GM12878 (cell line): Measurements from ENCODE around the gene GOLT1B. TPM values are rescaled to one million over a fixed set of nuclear protein-coding genes. Genes with fewer than 3 reads are reported as not detected.
"Not testable (repeated sequence)": the region's sequence is repeated elsewhere in the genome, so short reads cannot be mapped to it uniquely, and the experiment has no call there.

Source experiments
- ATAC-seq: fragments of 200-7000 bp; cut with Tn5 transposase; 3 replicates; pipeline ENCODE4 v1.9.1; 2020; ENCODE audit warnings: mild to moderate bottlenecking, moderate library complexity
- BruUV-seq: library from RNA; stranded (reverse); fragments of 400-500 nt; replicated peaks from 2 replicates; lab custom pipeline; 2021; lab: Mats Ljungman, UMichigan
- CTCF ChIA-PET: fragments of 300-600 bp; sonication (Branson Sonifier 250); formaldehyde crosslinking; extraction: SDS; loops from one replicate; lab custom pipeline; 2021; ENCODE audit warnings: inconsistent platforms; lab: Yijun Ruan, JAX
- POLR2A ChIA-PET: fragments of 350-600 bp; formaldehyde crosslinking; extraction: SDS; loops from one replicate; lab custom pipeline; 2021; ENCODE audit warnings: inconsistent platforms; lab: Charles Lee
- RAD21 ChIA-PET: fragments of 300-600 bp; sonication (Branson Sonifier 250); formaldehyde crosslinking; loops from one replicate; lab custom pipeline; 2023; ENCODE audit warnings: antibody characterized with exemption; ENCODE audit not compliant: unreplicated experiment; lab: Charles Lee
- SMC1A ChIA-PET: fragments of 300-600 bp; sonication (Branson Sonifier 250); formaldehyde crosslinking; loops from one replicate; lab custom pipeline; 2023; ENCODE audit not compliant: unreplicated experiment, uncharacterized antibody; lab: Charles Lee
- DNase-seq: peaks from one replicate; pipeline ENCODE4 v3.0.0-alpha.2; 2011; ENCODE audit warnings: low read depth, low spot score
- FAIRE-seq: peaks from 3 replicates; lab custom pipeline; 2011; peaks lifted over from hg19 to GRCh38; lab: Jason Lieb, UNC
- H2AFZ ChIP-seq: 2 replicates; pipeline ENCODE4 v1.6.0; 2011; ENCODE audit warnings: low read depth, low read length, control low read depth; ENCODE audit not compliant: control insufficient read depth
- H3K27ac ChIP-seq: 2 replicates; pipeline ENCODE4 v1.5.1; 2011; ENCODE audit warnings: control low read depth; ENCODE audit not compliant: control insufficient read depth, insufficient read depth
- H3K27me3 ChIP-seq, 2 experiments: replicated peaks in 1 of 2; 2 replicates each; pipeline versions ENCODE4 v1.6.0 to v1.6.1; 2011; ENCODE audit warnings: low read length in 1 of 2; ENCODE audit not compliant: control insufficient read depth in 2 of 2, insufficient read depth in 2 of 2
- H3K36me3 ChIP-seq, 2 experiments: 2 replicates each; pipeline ENCODE4 v1.5.1; 2011; ENCODE audit warnings: low read length in 1 of 2; ENCODE audit not compliant: control insufficient read depth in 2 of 2, insufficient read depth in 2 of 2
- H3K4me1 ChIP-seq: 2 replicates; pipeline ENCODE4 v1.6.1; 2011; ENCODE audit warnings: mild to moderate bottlenecking, low read length, moderate library complexity, mixed read lengths; ENCODE audit not compliant: control insufficient read depth, insufficient read depth
- H3K4me2 ChIP-seq: 2 replicates; pipeline ENCODE4 v1.6.0; 2011; ENCODE audit warnings: control low read depth; ENCODE audit not compliant: control insufficient read depth, insufficient read depth
- H3K4me3 ChIP-seq: fragments of 200-600 bp; sonication (generic); 2 replicates; pipeline ENCODE4 v1.5.1; 2016
- H3K79me2 ChIP-seq: 2 replicates; pipeline ENCODE4 v1.6.0; 2011; ENCODE audit warnings: low read length; ENCODE audit not compliant: control insufficient read depth, insufficient read depth
- H3K9ac ChIP-seq: 2 replicates; pipeline ENCODE4 v1.8.0; 2011; ENCODE audit warnings: low read length, control low read depth, mixed read lengths; ENCODE audit not compliant: control insufficient read depth, insufficient read depth
- H3K9me3 ChIP-seq: replicated peaks from 3 replicates; pipeline ENCODE4 v1.5.1; 2011; ENCODE audit warnings: mild to moderate bottlenecking, low read length; ENCODE audit not compliant: control insufficient read depth, insufficient read depth
- H4K20me1 ChIP-seq: 2 replicates; pipeline ENCODE4 v1.6.0; 2011; ENCODE audit not compliant: control insufficient read depth, insufficient read depth
- EZH2 ChIP-seq: IDR thresholded peaks from 2 replicates; pipeline ENCODE4 v1.6.1; 2012; ENCODE audit warnings: low read depth, mild to moderate bottlenecking, control low read depth, inconsistent platforms, low read length, borderline replicate concordance; ENCODE audit not compliant: control insufficient read depth
- MEF2A ChIP-seq: IDR thresholded peaks from 2 replicates; pipeline ENCODE4 v1.6.1; 2011; ENCODE audit warnings: low read depth, mild to moderate bottlenecking, low read length, moderate library complexity; ENCODE audit not compliant: insufficient read depth
- MLLT1 ChIP-seq: fragments of 450-650 bp; IDR thresholded peaks from 2 replicates; pipeline ENCODE4 v1.6.1; 2016; ENCODE audit warnings: mild to moderate bottlenecking
- NFYB ChIP-seq: IDR thresholded peaks from 2 replicates; pipeline ENCODE4 v1.6.1; 2011; ENCODE audit warnings: low read depth, mild to moderate bottlenecking, low read length, improper control_type of control experiment, moderate library complexity; ENCODE audit not compliant: insufficient read depth
- RBBP5 ChIP-seq: fragments of 200-600 bp; sonication (generic); conservative IDR thresholded peaks from 2 replicates; pipeline ENCODE4 v1.6.1; 2016
- ZBED1 ChIP-seq: IDR thresholded peaks from 2 replicates; pipeline ENCODE4 v1.6.1; 2016; ENCODE audit warnings: borderline replicate concordance
- ZBTB33 ChIP-seq: fragments of 450-650 bp; IDR thresholded peaks from 2 replicates; pipeline ENCODE4 v1.6.1; 2017; ENCODE audit warnings: mild to moderate bottlenecking
- ZBTB4 ChIP-seq: fragments of 450-650 bp; formaldehyde crosslinking; IDR thresholded peaks from 2 replicates; pipeline ENCODE4 v1.4.0; 2022; ENCODE audit warnings: mild to moderate bottlenecking, moderate library complexity
- WGBS: methylation state at CpG from one replicate; pipeline ENCODE4 v1.1.6; 2016; ENCODE audit warnings: low lambda C conversion rate; ENCODE audit not compliant: insufficient replicate concordance, insufficient coverage; ENCODE audit errors: missing lambda C conversion rate; 5-methylcytosine and 5-hydroxymethylcytosine counted together
- in situ Hi-C: fragments of 300-500 bp; cut with MboI; formaldehyde crosslinking; loops from 9 replicates; pipeline ENCODE4 v1.14.3; 2018; ENCODE audit warnings: mixed read lengths
- intact Hi-C: fragments of 100-400 bp; cut with micrococcal nuclease; formaldehyde crosslinking; loops from one replicate; pipeline ENCODE4 v1.14.2; 2022; ENCODE audit not compliant: unreplicated experiment
- polyA plus RNA-seq, 11 experiments: library from polyadenylated mRNA; depleted of rRNA in 4 of 11; unstranded in 6 of 11; stranded (reverse) in 5 of 11; fragments of >200 nt; fragmentation: Nextera tagmentation in 4 of 11; fragmentation: Illumina TruSeq in 1 of 11; extraction: Ambion mirVana in 4 of 11; extraction: Trizol in 1 of 11; gene quantifications; 1 replicate in 1 of 11; 2 replicates in 10 of 11; pipeline versions ENCODE4 v1.2.1 to v1.2.3, GENCODE V29; 2011 to 2016; ENCODE audit warnings: inconsistent platforms in 2 of 11, missing spikeins in 2 of 11, low read depth in 1 of 11
- total RNA-seq, 4 experiments: library from RNA; depleted of rRNA in 3 of 4; stranded (reverse); fragments of >200 nt in 3 of 4; fragmentation: Illumina TruSeq in 1 of 4; extraction: Trizol in 1 of 4; gene quantifications; 2 replicates each; pipeline versions ENCODE4 v1.2.1 to v1.2.3, GENCODE V29; 2013 to 2021

GOLT1B gene
- total and polyA plus RNA-seq, 10 of the 15 experiments (the other 5 are each of a cell fraction or from before 2014, with no cell fraction given): 18.3 to 77.4 (median 32.9) TPM

- no peaks in the 10 kb centered on the region for H3K79me2 ChIP-seq
- no peaks in the 10 kb centered on the region for H3K27me3 ChIP-seq
- H3K4me2 ChIP-seq: no peak overlapping the region
- no peaks in the 10 kb centered on the region for H4K20me1 ChIP-seq
- no peak for TF ChIP-seq ZBTB33
- no peak for TF ChIP-seq MLLT1
- no peak for TF ChIP-seq NFYB
- no peak for TF ChIP-seq RBBP5
- TF ChIP-seq EZH2: no peak
- no peak for TF ChIP-seq ZBED1
- TF ChIP-seq ZBTB4 (CRISPR knock-in tag): no peak
- no peak for TF ChIP-seq MEF2A
- no peaks in the 10 kb centered on the region for H3K4me1 ChIP-seq
- ATAC-seq: no peak
- RAD21 ChIA-PET: no interaction called here
- intact Hi-C loops (no loop called here), in situ Hi-C loops (no loop called here)
- no peak overlapping the region for H3K4me3 ChIP-seq
- SMC1A ChIA-PET: no interaction called here
- H2AFZ ChIP-seq: no peak overlapping the region
- 100% methylated on average over 2 of the region's 2 CpGs for WGBS
- POLR2A ChIA-PET: no interaction called here
- no peak for DNase-seq
- CTCF ChIA-PET: interaction anchor here (0.5 kb wide), 1 partner anchor 340 kb away, joined by 3 read pairs; no protein-coding TSS in a partner anchor
- H3K27ac ChIP-seq: no peak overlapping the region
- FAIRE-seq: no peak
- no peak overlapping the region for H3K9ac ChIP-seq
- H3K9me3 ChIP-seq: no peaks in the 10 kb centered on the region
- peaks cover 0 to 21% of the 10 kb centered on the region in 2 experiments; a peak in 3 of 4 replicates for H3K36me3 ChIP-seq
- no TSS peak for BruUV-seq
Measured at GRCh38 chr12:21459474-21459873, 42.1 kb upstream of the GOLT1B start.

- H3K4me2 ChIP-seq, BruUV-seq, in situ Hi-C loops, H3K27ac ChIP-seq, H4K20me1 ChIP-seq, H3K27me3 ChIP-seq, H3K9ac ChIP-seq, H3K9me3 ChIP-seq, intact Hi-C loops, RAD21 ChIA-PET, H3K4me1 ChIP-seq, H3K79me2 ChIP-seq, POLR2A ChIA-PET, H3K4me3 ChIP-seq, ATAC-seq, H2AFZ ChIP-seq, DNase-seq: not testable (repeated sequence)
- 47% methylated on average over 2 of the region's 2 CpGs for WGBS
- SMC1A ChIA-PET: interaction anchor here (0.6 kb wide), 1 partner anchor 21 kb away, joined by 3 read pairs; no protein-coding TSS in a partner anchor
- FAIRE-seq: peak; percentile 81
- CTCF ChIA-PET: interaction anchor here (0.7 kb wide), 1 partner anchor 94 kb away, joined by 3 read pairs; no protein-coding TSS in a partner anchor
- peaks cover 0 to 17% of the 10 kb centered on the region in 2 experiments; a peak in 1 of 4 replicates for H3K36me3 ChIP-seq
Measured at GRCh38 chr12:21467334-21467733, 34.3 kb upstream of the GOLT1B start.
